Mesendoderm (in vitro differentiated cells): Measurements from ENCODE around the gene GNAQ.

Experiments used
- DNase-seq: peaks from one replicate; pipeline ENCODE4 v3.0.0; 2013
- H2AK5ac ChIP-seq: 2 replicates; pipeline ENCODE4 v1.6.1; 2013; ENCODE audit warnings: low read length, inconsistent platforms
- H2BK120ac ChIP-seq: 2 replicates; pipeline ENCODE4 v1.6.1; 2013; ENCODE audit warnings: low read depth, mild to moderate bottlenecking, low read length, moderate library complexity, mixed read lengths
- H2BK15ac ChIP-seq: replicated peaks from 2 replicates; pipeline ENCODE4 v1.6.1; 2013; ENCODE audit warnings: low read depth, mild to moderate bottlenecking, moderate library complexity
- H2BK5ac ChIP-seq: 2 replicates; pipeline ENCODE4 v1.6.1; 2013; ENCODE audit warnings: low read length, inconsistent platforms
- H3K18ac ChIP-seq: 2 replicates; pipeline ENCODE4 v1.6.1; 2013; ENCODE audit warnings: mild to moderate bottlenecking, low read length, mixed read lengths
- H3K23ac ChIP-seq: one replicate; pipeline ENCODE4 v1.6.1; 2013; ENCODE audit warnings: low read length
- H3K27ac ChIP-seq: 2 replicates; pipeline ENCODE4 v1.5.1; 2013; ENCODE audit warnings: low read depth, mild to moderate bottlenecking, inconsistent platforms, low read length, moderate library complexity
- H3K27me3 ChIP-seq: 2 replicates; pipeline ENCODE4 v1.6.1; 2013; ENCODE audit warnings: low read length, control low read depth, mild to moderate bottlenecking, inconsistent platforms; ENCODE audit not compliant: insufficient read depth, poor library complexity
- H3K36me3 ChIP-seq: 2 replicates; pipeline ENCODE4 v1.6.1; 2013; ENCODE audit warnings: low read length, inconsistent platforms; ENCODE audit not compliant: control insufficient read depth, insufficient read depth
- H3K4ac ChIP-seq: one replicate; pipeline ENCODE4 v1.6.1; 2013; ENCODE audit warnings: low read depth, mild to moderate bottlenecking, low read length, moderate library complexity
- H3K4me1 ChIP-seq: 2 replicates; pipeline ENCODE4 v1.6.1; 2013; ENCODE audit warnings: low read depth, low read length, inconsistent platforms; ENCODE audit not compliant: control insufficient read depth
- H3K4me2 ChIP-seq: 2 replicates; pipeline ENCODE4 v1.6.1; 2013; ENCODE audit warnings: low read length
- H3K4me3 ChIP-seq: 2 replicates; pipeline ENCODE4 v1.5.1; 2013; ENCODE audit warnings: mild to moderate bottlenecking, low read length
- H3K56ac ChIP-seq: one replicate; pipeline ENCODE4 v1.6.1; 2013; ENCODE audit warnings: low read length
- H3K79me1 ChIP-seq: 2 replicates; pipeline ENCODE4 v1.6.1; 2013; ENCODE audit warnings: low read length, inconsistent platforms
- H3K79me2 ChIP-seq: 2 replicates; pipeline ENCODE4 v1.6.1; 2013; ENCODE audit warnings: mild to moderate bottlenecking, low read length; ENCODE audit not compliant: control insufficient read depth, insufficient read depth
- H3K9ac ChIP-seq: 2 replicates; pipeline ENCODE4 v1.6.1; 2013; ENCODE audit warnings: low read length, inconsistent platforms
- H4K5ac ChIP-seq: one replicate; pipeline ENCODE4 v1.6.1; 2013; ENCODE audit warnings: low read length
- H4K8ac ChIP-seq: one replicate; pipeline ENCODE4 v1.6.1; 2013; ENCODE audit warnings: low read depth, mild to moderate bottlenecking, control low read depth, low read length, moderate library complexity
- WGBS: extraction: QIAGEN DNeasy Blood & Tissue Kit; methylation state at CpG from one replicate; pipeline ENCODE4 v1.1.7; 2013; ENCODE audit warnings: low lambda C conversion rate, missing lambda C conversion rate; ENCODE audit not compliant: insufficient coverage; ENCODE audit errors: extremely low coverage; 5-methylcytosine and 5-hydroxymethylcytosine counted together

The GNAQ gene

GRCh38 chr9:77912895-77913693 lies 118.5 kb downstream of the GNAQ start:
- no peak overlapping the region for H4K5ac ChIP-seq
- no peak overlapping the region for H3K9ac ChIP-seq
- H3K4ac ChIP-seq, result no peak overlapping the region
- no peak overlapping the region for H3K23ac ChIP-seq
- H3K27me3 ChIP-seq, result no peaks in the 10 kb centered on the region
- H3K56ac ChIP-seq, result no peak overlapping the region
- no peak overlapping the region for H2BK15ac ChIP-seq
- peaks cover 14% of the 10 kb centered on the region for H3K4me1 ChIP-seq
- H3K79me1 ChIP-seq, result peaks cover 10% of the 10 kb centered on the region
- H3K4me2 ChIP-seq, result no peak overlapping the region
- no peak overlapping the region for H3K18ac ChIP-seq
- H2BK5ac ChIP-seq, result no peak overlapping the region
- no peak overlapping the region for H3K27ac ChIP-seq
- H2AK5ac ChIP-seq, result no peak overlapping the region
- no peak for DNase-seq
- no peak overlapping the region for H2BK120ac ChIP-seq
- peaks cover 8% of the 10 kb centered on the region for H3K79me2 ChIP-seq
- WGBS, result no CpG with 5 or more reads among the region's 3 CpGs
- no peaks in the 10 kb centered on the region for H3K36me3 ChIP-seq
- no peak overlapping the region for H3K4me3 ChIP-seq
- no peak overlapping the region for H4K8ac ChIP-seq

DNA sequence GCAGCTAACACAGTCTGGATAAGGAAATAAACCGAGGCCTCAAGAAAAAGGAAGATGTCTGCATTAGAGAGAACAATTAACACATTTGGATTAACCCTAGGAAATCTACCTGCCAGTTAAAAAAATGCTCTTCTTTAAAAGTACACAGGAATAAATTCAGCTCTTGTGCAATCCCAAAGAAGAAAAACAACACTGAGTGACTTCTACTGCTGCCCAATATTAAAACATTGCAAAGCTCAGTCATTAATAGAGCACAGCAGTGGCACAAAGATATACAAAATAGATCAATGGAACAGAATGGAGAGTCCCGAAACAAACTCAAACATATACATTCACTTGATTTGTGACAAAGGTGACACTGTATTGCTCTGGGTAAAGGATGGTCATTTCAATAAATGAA lies 119.7 kb downstream of the GNAQ start:
- Histone ChIP-seq H3K4me3 (no peak overlapping the region), H4K5ac (no peak overlapping the region), H3K4me2 (no peak overlapping the region), H4K8ac (no peak overlapping the region), H3K79me1 (peaks cover 9% of the 10 kb centered on the region), H3K56ac (no peak overlapping the region), H3K23ac (no peak overlapping the region), H2AK5ac (no peak overlapping the region), H3K27ac (no peak overlapping the region), H2BK5ac (no peak overlapping the region), H3K36me3 (no peaks in the 10 kb centered on the region), H3K27me3 (no peaks in the 10 kb centered on the region), H2BK15ac (no peak overlapping the region), H2BK120ac (no peak overlapping the region), H3K18ac (no peak overlapping the region), H3K4ac (no peak overlapping the region), H3K9ac (no peak overlapping the region), H3K79me2 (peaks cover 6% of the 10 kb centered on the region), H3K4me1 (peaks cover 10% of the 10 kb centered on the region)
- DNase-seq, result no peak
- WGBS, result no CpG with 5 or more reads among the region's 2 CpGs

- Histone ChIP-seq H3K56ac (no peak overlapping the region), H3K79me2 (peaks cover 3% of the 10 kb centered on the region), H3K23ac (no peak overlapping the region), H3K18ac (no peak overlapping the region), H2BK5ac (no peak overlapping the region), H2BK120ac (no peak overlapping the region), H3K4me2 (no peak overlapping the region), H2AK5ac (no peak overlapping the region), H4K5ac (no peak overlapping the region), H3K79me1 (peaks cover 9% of the 10 kb centered on the region), H3K4me3 (no peak overlapping the region), H3K9ac (no peak overlapping the region), H3K36me3 (no peaks in the 10 kb centered on the region), H3K27ac (no peak overlapping the region), H3K4ac (no peak overlapping the region), H2BK15ac (no peak overlapping the region), H3K27me3 (no peaks in the 10 kb centered on the region), H3K4me1 (no peaks in the 10 kb centered on the region), H4K8ac (no peak overlapping the region)
- no CpG with 5 or more reads among the region's 5 CpGs for WGBS
- DNase-seq, result no peak
Observed at GRCh38 chr9:77910194-77910621, 121.4 kb downstream of the GNAQ start.

DNA sequence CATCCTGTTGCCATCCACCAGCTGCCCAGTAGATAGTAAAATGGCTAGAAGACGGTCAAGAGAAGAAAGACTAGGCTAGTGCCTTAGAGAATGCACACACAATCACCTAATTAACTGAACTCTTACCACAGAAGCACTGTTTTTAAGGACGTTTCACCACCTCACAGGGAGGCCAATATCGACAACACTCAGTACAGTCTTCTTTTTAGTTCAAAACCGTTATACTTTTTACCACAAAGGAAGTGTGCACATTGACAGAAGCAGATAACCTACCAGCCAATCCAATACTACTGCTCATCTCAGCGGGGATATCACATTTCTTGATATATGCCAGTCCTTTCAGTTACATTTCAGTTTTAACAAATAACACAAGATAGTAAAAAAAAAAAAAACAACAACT lies 122.3 kb downstream of the GNAQ start:
- H3K23ac ChIP-seq, result no peak overlapping the region
- no peak for DNase-seq
- no peak overlapping the region for H3K4ac ChIP-seq
- H4K8ac ChIP-seq, result no peak overlapping the region
- no peak overlapping the region for H2AK5ac ChIP-seq
- no peaks in the 10 kb centered on the region for H3K36me3 ChIP-seq
- no peak overlapping the region for H4K5ac ChIP-seq
- H3K4me1 ChIP-seq, result no peaks in the 10 kb centered on the region
- no peak overlapping the region for H3K27ac ChIP-seq
- no peak overlapping the region for H3K9ac ChIP-seq
- H2BK15ac ChIP-seq, result no peak overlapping the region
- no peak overlapping the region for H3K4me2 ChIP-seq
- H3K27me3 ChIP-seq, result no peaks in the 10 kb centered on the region
- H3K18ac ChIP-seq, result no peak overlapping the region
- H3K79me2 ChIP-seq, result peaks cover 3% of the 10 kb centered on the region
- H2BK120ac ChIP-seq, result no peak overlapping the region
- H3K4me3 ChIP-seq, result no peak overlapping the region
- H3K56ac ChIP-seq, result no peak overlapping the region
- H3K79me1 ChIP-seq, result peaks cover 9% of the 10 kb centered on the region
- H2BK5ac ChIP-seq, result no peak overlapping the region
- WGBS, result no CpG with 5 or more reads among the region's 5 CpGs

DNA sequence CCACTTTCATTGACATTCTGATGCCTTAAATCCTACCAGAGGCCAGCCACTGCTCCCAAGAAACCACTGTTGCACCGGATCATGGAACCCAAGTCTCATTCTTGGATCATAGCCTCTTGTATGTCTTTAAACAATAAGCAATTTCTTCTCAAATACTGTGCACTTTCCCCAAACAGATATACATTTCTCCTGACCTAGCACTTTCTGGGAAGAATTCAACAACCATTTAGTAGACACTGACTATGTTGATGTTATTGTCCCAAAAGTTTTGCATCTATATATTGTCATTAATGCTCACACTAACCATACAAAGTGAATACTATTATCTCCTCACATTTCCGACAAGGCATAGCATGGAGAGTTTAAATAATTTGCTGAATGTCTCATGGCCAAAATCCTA lies 123.3 kb downstream of the GNAQ start:
- H4K5ac ChIP-seq, result no peak overlapping the region
- no peak overlapping the region for H3K23ac ChIP-seq
- H2BK5ac ChIP-seq, result no peak overlapping the region
- H3K4ac ChIP-seq, result no peak overlapping the region
- peaks cover 3% of the 10 kb centered on the region for H3K79me2 ChIP-seq
- H3K36me3 ChIP-seq, result no peaks in the 10 kb centered on the region
- no peak overlapping the region for H2BK120ac ChIP-seq
- H3K79me1 ChIP-seq, result peaks cover 9% of the 10 kb centered on the region
- H3K9ac ChIP-seq, result no peak overlapping the region
- no peak overlapping the region for H3K56ac ChIP-seq
- no peak overlapping the region for H4K8ac ChIP-seq
- no peak overlapping the region for H2AK5ac ChIP-seq
- no peak overlapping the region for H2BK15ac ChIP-seq
- H3K4me3 ChIP-seq, result no peak overlapping the region
- no CpG with 5 or more reads among the region's 2 CpGs for WGBS
- DNase-seq, result no peak
- peaks cover 3% of the 10 kb centered on the region for H3K4me1 ChIP-seq
- H3K18ac ChIP-seq, result no peak overlapping the region
- H3K4me2 ChIP-seq, result no peak overlapping the region
- no peaks in the 10 kb centered on the region for H3K27me3 ChIP-seq
- no peak overlapping the region for H3K27ac ChIP-seq

GRCh38 chr9:77907585-77907984 lies 124.0 kb downstream of the GNAQ start:
- no peak overlapping the region for H4K5ac ChIP-seq
- no peak for DNase-seq
- no peaks in the 10 kb centered on the region for H3K36me3 ChIP-seq
- H3K4me1 ChIP-seq, result peaks cover 7% of the 10 kb centered on the region
- H3K56ac ChIP-seq, result peak overlapping the region; percentile 12
- no peak overlapping the region for H3K4me2 ChIP-seq
- no peak overlapping the region for H2BK120ac ChIP-seq
- H3K23ac ChIP-seq, result no peak overlapping the region
- H3K4ac ChIP-seq, result no peak overlapping the region
- H3K4me3 ChIP-seq, result no peak overlapping the region
- H4K8ac ChIP-seq, result no peak overlapping the region
- no peak overlapping the region for H2AK5ac ChIP-seq
- H2BK5ac ChIP-seq, result no peak overlapping the region
- no peak overlapping the region for H3K9ac ChIP-seq
- peaks cover 3% of the 10 kb centered on the region for H3K79me2 ChIP-seq
- no peaks in the 10 kb centered on the region for H3K27me3 ChIP-seq
- H3K79me1 ChIP-seq, result peaks cover 12% of the 10 kb centered on the region
- WGBS, result 100% methylated on average over 1 of the region's 4 CpGs
- no peak overlapping the region for H3K18ac ChIP-seq
- H3K27ac ChIP-seq, result no peak overlapping the region
- no peak overlapping the region for H2BK15ac ChIP-seq
